ENCODE measurements around the gene EIPR1. TPM values are rescaled to one million over a fixed set of nuclear protein-coding genes. Genes with fewer than 3 reads are reported as not detected.

EIPR1 gene
- total and polyA plus RNA-seq, 2 of the 13 experiments (the other 11 are each of a cell fraction or from before 2014, with no cell fraction given) = 70.0 to 96.3 TPM

DNA sequence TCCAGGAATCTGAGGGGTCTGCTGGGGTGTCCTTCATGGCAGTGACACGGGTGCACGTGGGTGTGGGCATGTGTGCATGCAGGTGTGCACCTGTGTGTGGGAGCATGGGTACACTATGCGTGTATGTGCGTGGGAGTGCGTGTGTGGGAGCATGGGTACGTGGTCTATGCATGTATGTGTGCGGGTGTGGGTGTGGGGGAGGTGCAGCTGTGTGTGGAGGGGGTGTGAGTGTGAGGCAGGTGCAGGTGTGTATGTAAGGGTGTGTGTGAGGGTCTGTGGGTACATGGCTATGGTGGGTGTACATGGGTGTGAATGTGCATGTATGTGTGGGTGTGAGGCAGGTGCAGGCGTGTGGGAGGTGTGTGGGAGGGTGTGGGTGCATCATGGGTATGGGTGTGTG, 36.3 kb downstream of the EIPR1 start:
- Histone ChIP-seq H3K36me3 (replicated peaks in 1 of 2; ENCODE audit: control insufficient read depth in 1 of 2, insufficient read depth in 2 of 2, low read length in 2 of 2) (peaks cover 12 to 36% of the 10 kb centered on the region in 2 experiments), H3K27ac (ENCODE audit: extremely low read length, insufficient read depth, low read length) (no peak overlapping the region), H3K79me2 (ENCODE audit: insufficient read depth, low read length) (no peaks in the 10 kb centered on the region), H3K4me2 (ENCODE audit: low read depth, low read length) (no peak overlapping the region), H3K4me3 (replicated peaks in 1 of 3; ENCODE audit: insufficient read depth in 1 of 3, low read depth in 2 of 3, low read length in 3 of 3) (no peak overlapping the region), H3K9me3 (ENCODE audit: low read length) (no peaks in the 10 kb centered on the region), H4K20me1 (ENCODE audit: insufficient read depth, low read length) (no peaks in the 10 kb centered on the region), H3K9ac (ENCODE audit: insufficient read depth, low read depth, low read length) (no peak overlapping the region), H3K27me3 (ENCODE audit: control insufficient read depth in 1 of 2, insufficient read depth in 2 of 2, low read length in 2 of 2) (no peaks in the 10 kb centered on the region), H2AFZ (ENCODE audit: low read length) (no peak overlapping the region), H3K4me1 (ENCODE audit: insufficient read depth, low read length) (no peaks in the 10 kb centered on the region)
- 97% methylated on average over 8 of the region's 8 CpGs for WGBS (ENCODE audit: low lambda C conversion rate)
- ChIA-PET POLR2A (no interaction called here), CTCF (ENCODE audit: low intra/inter-chr PET ratio, low total read pairs) (no interaction called here)
- BruUV-seq (replicated peaks) = no TSS peak
- intact Hi-C loops (cut with micrococcal nuclease; ENCODE audit: unreplicated experiment) = no loop called here
- in situ Hi-C loops (cut with HindIII; ENCODE audit: extremely low pct_ligation_motif_present, low pct_unique_long_range_greater_than_20kb) = no loop called here
- FAIRE-seq (no peak), DNase-seq (ENCODE audit: low spot score) (no peak), ATAC-seq (no peak; the same call in 2 of the 3 replicates)
- TF ChIP-seq KMT2B (CRISPR knock-in tag; IDR thresholded peaks at IDR 0.05) = no peak
- no peak for TF ChIP-seq ZNF672 (CRISPR knock-in tag; IDR thresholded peaks at IDR 0.05)
- TF ChIP-seq ISL2 (CRISPR knock-in tag; IDR thresholded peaks at IDR 0.05) = no peak
- TF ChIP-seq PAX8 (CRISPR knock-in tag; IDR thresholded peaks at IDR 0.05; ENCODE audit: borderline replicate concordance) = no peak
- TF ChIP-seq SMAD3 (CRISPR knock-in tag; IDR thresholded peaks at IDR 0.05) = no peak
- no peak for TF ChIP-seq GLI4 (CRISPR knock-in tag; IDR thresholded peaks at IDR 0.05; ENCODE audit: borderline replicate concordance)
- no peak for TF ChIP-seq SALL1 (CRISPR knock-in tag; IDR thresholded peaks at IDR 0.05)
- peak; percentile 48 for TF ChIP-seq AGO2 (optimal IDR thresholded peaks at IDR 0.05; ENCODE audit: low read depth, low read length)
- TF ChIP-seq KAT2B (IDR thresholded peaks at IDR 0.05; ENCODE audit: borderline replicate concordance, low read depth, low read length) = no peak
- TF ChIP-seq, protein P1, sequence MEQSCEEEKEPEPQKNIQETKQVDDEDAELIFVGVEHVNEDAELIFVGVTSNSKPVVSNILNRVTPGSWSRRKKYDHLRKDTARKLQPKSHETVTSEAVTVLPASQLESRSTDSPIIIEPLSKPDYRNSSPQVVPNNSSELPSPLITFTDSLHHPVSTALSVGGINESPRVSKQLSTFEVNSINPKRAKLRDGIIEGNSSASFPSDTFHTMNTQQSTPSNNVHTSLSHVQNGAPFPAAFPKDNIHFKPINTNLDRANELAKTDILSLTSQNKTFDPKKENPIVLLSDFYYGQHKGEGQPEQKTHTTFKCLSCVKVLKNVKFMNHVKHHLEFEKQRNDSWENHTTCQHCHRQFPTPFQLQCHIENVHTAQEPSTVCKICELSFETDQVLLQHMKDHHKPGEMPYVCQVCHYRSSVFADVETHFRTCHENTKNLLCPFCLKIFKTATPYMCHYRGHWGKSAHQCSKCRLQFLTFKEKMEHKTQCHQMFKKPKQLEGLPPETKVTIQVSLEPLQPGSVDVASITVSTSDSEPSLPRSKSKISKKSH (CRISPR knock-in tag; IDR thresholded peaks at IDR 0.05; ENCODE audit: borderline replicate concordance) = 0 out of 2 replicates have a peak, but pooled peaks have one; percentile 24
- TF ChIP-seq, protein P2, sequence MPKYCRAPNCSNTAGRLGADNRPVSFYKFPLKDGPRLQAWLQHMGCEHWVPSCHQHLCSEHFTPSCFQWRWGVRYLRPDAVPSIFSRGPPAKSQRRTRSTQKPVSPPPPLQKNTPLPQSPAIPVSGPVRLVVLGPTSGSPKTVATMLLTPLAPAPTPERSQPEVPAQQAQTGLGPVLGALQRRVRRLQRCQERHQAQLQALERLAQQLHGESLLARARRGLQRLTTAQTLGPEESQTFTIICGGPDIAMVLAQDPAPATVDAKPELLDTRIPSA (CRISPR knock-in tag; IDR thresholded peaks at IDR 0.05; ENCODE audit: borderline replicate concordance) = no peak
- TF ChIP-seq ZBTB37 (CRISPR knock-in tag; IDR thresholded peaks at IDR 0.05) = no peak
- no peak for TF ChIP-seq ZNF788 (CRISPR knock-in tag; IDR thresholded peaks at IDR 0.05; ENCODE audit: borderline replicate concordance)
- TF ChIP-seq ZNF281 (CRISPR knock-in tag; IDR thresholded peaks at IDR 0.05; ENCODE audit: borderline replicate concordance) = no peak
- no peak for TF ChIP-seq SRF (IDR thresholded peaks at IDR 0.05; ENCODE audit: low read depth, low read length)
- TF ChIP-seq SALL2 (CRISPR knock-in tag; IDR thresholded peaks at IDR 0.05) = no peak
- no peak for TF ChIP-seq ZSCAN20 (CRISPR knock-in tag; IDR thresholded peaks at IDR 0.05; ENCODE audit: borderline replicate concordance)

Data from HepG2 (cell line).